Keratinocyte (primary cell): ENCODE results near the gene PTCSC3. TPM values are rescaled to one million over a fixed set of nuclear protein-coding genes. Genes with fewer than 3 reads are reported as not detected.

ENCODE experiments used
- DNase-seq: peaks from one replicate; pipeline ENCODE4 v3.0.0-alpha.2; 2011; ENCODE audit warnings: low read depth, missing footprints, low spot score
- FAIRE-seq: peaks from 2 replicates; lab custom pipeline; 2011; peaks lifted over from hg19 to GRCh38; lab: Jason Lieb, UNC
- H2AFZ ChIP-seq: 2 replicates; pipeline ENCODE4 v1.6.0; 2012; ENCODE audit warnings: low read length, control low read depth, inconsistent platforms; ENCODE audit not compliant: control insufficient read depth
- H3K27ac ChIP-seq: 2 replicates; pipeline ENCODE4 v1.5.1; 2011; ENCODE audit warnings: low read length; ENCODE audit not compliant: control insufficient read depth, insufficient read depth
- H3K27me3 ChIP-seq: 3 replicates; pipeline ENCODE4 v1.6.0; 2011; ENCODE audit warnings: low read length; ENCODE audit not compliant: control insufficient read depth, insufficient read depth; ENCODE audit errors: extremely low read depth
- H3K36me3 ChIP-seq, 2 experiments: 2 replicates in 1 of 2; 3 replicates in 1 of 2; pipeline ENCODE4 v1.5.1; 2011; ENCODE audit warnings: low read length in 2 of 2, mild to moderate bottlenecking in 1 of 2; ENCODE audit not compliant: control insufficient read depth in 2 of 2, insufficient read depth in 2 of 2; ENCODE audit errors: extremely low read depth in 1 of 2
- H3K4me1 ChIP-seq: 3 replicates; pipeline ENCODE4 v1.5.1; 2011; ENCODE audit warnings: low read length; ENCODE audit not compliant: control insufficient read depth, insufficient read depth; ENCODE audit errors: extremely low read depth
- H3K4me2 ChIP-seq: 3 replicates; pipeline ENCODE4 v1.6.0; 2011; ENCODE audit warnings: low read depth, low read length; ENCODE audit not compliant: control insufficient read depth, insufficient read depth; ENCODE audit errors: extremely low read depth
- H3K4me3 ChIP-seq, 3 experiments: fragments of 200-600 bp in 1 of 3; sonication (generic) in 1 of 3; 2 replicates in 2 of 3; 3 replicates in 1 of 3; pipeline ENCODE4 v1.5.1; 2011 to 2016; ENCODE audit warnings: low read length in 3 of 3, mild to moderate bottlenecking in 3 of 3, control low read depth in 2 of 3, inconsistent platforms in 1 of 3, low read depth in 1 of 3, mixed read lengths in 1 of 3, mixed run types in 1 of 3, moderate library complexity in 1 of 3; ENCODE audit not compliant: control insufficient read depth in 2 of 3, insufficient read depth in 2 of 3; ENCODE audit errors: extremely low read depth in 1 of 3
- H3K79me2 ChIP-seq: 2 replicates; pipeline ENCODE4 v1.6.0; 2012; ENCODE audit warnings: low read length; ENCODE audit not compliant: control insufficient read depth, insufficient read depth
- H3K9ac ChIP-seq: 3 replicates; pipeline ENCODE4 v1.6.0; 2011; ENCODE audit warnings: low read length; ENCODE audit not compliant: control insufficient read depth, insufficient read depth; ENCODE audit errors: extremely low read depth
- H3K9me1 ChIP-seq: 3 replicates; pipeline ENCODE4 v1.6.0; 2011; ENCODE audit warnings: low read length; ENCODE audit not compliant: control insufficient read depth, insufficient read depth; ENCODE audit errors: extremely low read depth
- H3K9me3 ChIP-seq: 2 replicates; pipeline ENCODE4 v1.5.1; 2012; ENCODE audit warnings: low read depth, low read length; ENCODE audit not compliant: control insufficient read depth
- H4K20me1 ChIP-seq: 3 replicates; pipeline ENCODE4 v1.6.0; 2011; ENCODE audit warnings: low read length; ENCODE audit not compliant: control insufficient read depth, insufficient read depth; ENCODE audit errors: extremely low read depth
- EZH2 ChIP-seq: IDR thresholded peaks from one replicate; pipeline ENCODE4 v1.6.1; 2012; ENCODE audit warnings: inconsistent platforms, mild to moderate bottlenecking, low read length, moderate library complexity
- dilution Hi-C: fragments of 300-500 bp; cut with MboI; formaldehyde crosslinking; loops from one replicate; pipeline ENCODE4 v1.7.0; 2020; ENCODE audit warnings: low sequenced_read_pairs; ENCODE audit not compliant: extremely low pct_ligation_motif_present
- polyA plus RNA-seq, 5 experiments: library from polyadenylated mRNA; depleted of rRNA in 3 of 5; stranded (reverse) in 3 of 5; stranded (forward) in 1 of 5; unstranded in 1 of 5; fragments of >200 nt; gene quantifications; 1 replicate in 1 of 5; 2 replicates in 3 of 5; 3 replicates in 1 of 5; pipeline versions ENCODE4 v1.2.1 to v1.2.3, GENCODE V29; 2011 to 2012; ENCODE audit warnings: missing spikeins in 2 of 5, low read depth in 1 of 5, low replicate concordance in 1 of 5
- TF ChIP-seq, protein P1 (sequence below), 3 experiments: IDR thresholded peaks in 1 of 3; conservative IDR thresholded peaks in 1 of 3; optimal IDR thresholded peaks in 1 of 3; 2 replicates in 2 of 3; 3 replicates in 1 of 3; pipeline versions ENCODE3 to v1.5.1; 2011; ENCODE audit warnings: low read length in 3 of 3, mild to moderate bottlenecking in 3 of 3, moderate library complexity in 2 of 3, control low read depth in 1 of 3, inconsistent platforms in 1 of 3; ENCODE audit not compliant: insufficient read depth in 2 of 3; ENCODE audit errors: extremely low read depth in 1 of 3

The PTCSC3 gene
- polyA plus RNA-seq, 1 donor (not counting 4 experiments of a cell fraction or from before 2014, with no cell fraction given), result not detected

GRCh38 chr14:36085861-36086260 is 90.7 kb downstream of the PTCSC3 start:
- no peak for DNase-seq

More at GRCh38 chr14:36085861-36086260, 90.7 kb downstream of the PTCSC3 start:
- Histone ChIP-seq H3K9ac (no peak overlapping the region), H3K36me3 (no peaks in the 10 kb centered on the region), H3K27ac (no peak overlapping the region), H4K20me1 (no peaks in the 10 kb centered on the region), H2AFZ (no peak overlapping the region), H3K9me3 (no peaks in the 10 kb centered on the region), H3K4me3 (no peak overlapping the region), H3K9me1 (no peaks in the 10 kb centered on the region), H3K79me2 (no peaks in the 10 kb centered on the region), H3K27me3 (no peaks in the 10 kb centered on the region), H3K4me1 (peaks cover under 1% of the 10 kb centered on the region), H3K4me2 (no peak overlapping the region)
- dilution Hi-C loops, result no loop called here
- FAIRE-seq, result no peak
- TF ChIP-seq EZH2, result no peak
- TF ChIP-seq, protein P1, sequence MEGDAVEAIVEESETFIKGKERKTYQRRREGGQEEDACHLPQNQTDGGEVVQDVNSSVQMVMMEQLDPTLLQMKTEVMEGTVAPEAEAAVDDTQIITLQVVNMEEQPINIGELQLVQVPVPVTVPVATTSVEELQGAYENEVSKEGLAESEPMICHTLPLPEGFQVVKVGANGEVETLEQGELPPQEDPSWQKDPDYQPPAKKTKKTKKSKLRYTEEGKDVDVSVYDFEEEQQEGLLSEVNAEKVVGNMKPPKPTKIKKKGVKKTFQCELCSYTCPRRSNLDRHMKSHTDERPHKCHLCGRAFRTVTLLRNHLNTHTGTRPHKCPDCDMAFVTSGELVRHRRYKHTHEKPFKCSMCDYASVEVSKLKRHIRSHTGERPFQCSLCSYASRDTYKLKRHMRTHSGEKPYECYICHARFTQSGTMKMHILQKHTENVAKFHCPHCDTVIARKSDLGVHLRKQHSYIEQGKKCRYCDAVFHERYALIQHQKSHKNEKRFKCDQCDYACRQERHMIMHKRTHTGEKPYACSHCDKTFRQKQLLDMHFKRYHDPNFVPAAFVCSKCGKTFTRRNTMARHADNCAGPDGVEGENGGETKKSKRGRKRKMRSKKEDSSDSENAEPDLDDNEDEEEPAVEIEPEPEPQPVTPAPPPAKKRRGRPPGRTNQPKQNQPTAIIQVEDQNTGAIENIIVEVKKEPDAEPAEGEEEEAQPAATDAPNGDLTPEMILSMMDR (optimal IDR thresholded peaks at IDR 0.05 in 1 of 3, IDR thresholded peaks at IDR 0.05 in 1 of 3, conservative IDR thresholded peaks at IDR 0.05 in 1 of 3; ENCODE audit: extremely low read depth in 1 of 3, insufficient read depth in 2 of 3, low read length in 3 of 3), result no peak

Other genes with a start within 250 kb of the PTCSC3 start
- 16.0 to 28.3 TPM (median 17.2 TPM) in 3 replicates for gene MBIP, start 143.9 kb upstream of the PTCSC3 start, polyA plus RNA-seq